ENCODE results near the gene CC2D2B.

Gene CC2D2B

GRCh38 chr10:96073722-96074121, 165.9 kb downstream of the CC2D2B start:
- DNase-seq: no peak

GRCh38 chr10:96074776-96075175, 167.0 kb downstream of the CC2D2B start:
- DNase-seq: no peak

- DNase-seq: no peak
Observed at GRCh38 chr10:96075977-96076376, 168.2 kb downstream of the CC2D2B start.

- no peak for DNase-seq
Observed at GRCh38 chr10:96077156-96077555, 169.4 kb downstream of the CC2D2B start.

GRCh38 chr10:96082153-96082552, 174.4 kb downstream of the CC2D2B start:
- no peak for DNase-seq
